Measurements from ENCODE around the gene WDR5B.
"Not testable (repeated sequence)": the region's sequence is repeated elsewhere in the genome, so short reads cannot be mapped to it uniquely, and the experiment has no call there.

WDR5B gene

DNA sequence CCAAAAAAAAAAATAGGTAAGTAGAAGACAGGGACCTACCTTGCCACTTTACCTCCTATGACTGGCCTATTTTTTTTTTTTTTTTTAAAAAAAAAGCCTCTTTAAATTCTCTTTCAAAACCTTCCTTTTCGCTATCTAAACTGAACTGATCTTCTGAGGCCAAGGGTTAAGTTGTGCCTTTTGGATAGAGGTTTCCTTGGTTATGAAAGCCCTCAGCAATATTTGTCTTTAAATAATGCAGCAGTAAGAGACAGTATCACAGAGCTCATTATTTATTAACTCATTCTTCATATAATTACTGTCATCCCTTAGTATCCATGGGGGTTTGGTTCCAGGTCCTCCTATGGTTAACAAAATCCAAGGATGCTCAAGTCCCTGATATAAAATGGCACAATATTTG, 41.8 kb downstream of the WDR5B start:
- DNase-seq (ENCODE audit: extremely low read depth in 1 of 2, low read depth in 1 of 2), result no peak

GRCh38 chr3:122366379-122366749, 49.5 kb downstream of the WDR5B start:
- no peak for DNase-seq (ENCODE audit: extremely low read depth in 1 of 2, low read depth in 1 of 2)

DNA sequence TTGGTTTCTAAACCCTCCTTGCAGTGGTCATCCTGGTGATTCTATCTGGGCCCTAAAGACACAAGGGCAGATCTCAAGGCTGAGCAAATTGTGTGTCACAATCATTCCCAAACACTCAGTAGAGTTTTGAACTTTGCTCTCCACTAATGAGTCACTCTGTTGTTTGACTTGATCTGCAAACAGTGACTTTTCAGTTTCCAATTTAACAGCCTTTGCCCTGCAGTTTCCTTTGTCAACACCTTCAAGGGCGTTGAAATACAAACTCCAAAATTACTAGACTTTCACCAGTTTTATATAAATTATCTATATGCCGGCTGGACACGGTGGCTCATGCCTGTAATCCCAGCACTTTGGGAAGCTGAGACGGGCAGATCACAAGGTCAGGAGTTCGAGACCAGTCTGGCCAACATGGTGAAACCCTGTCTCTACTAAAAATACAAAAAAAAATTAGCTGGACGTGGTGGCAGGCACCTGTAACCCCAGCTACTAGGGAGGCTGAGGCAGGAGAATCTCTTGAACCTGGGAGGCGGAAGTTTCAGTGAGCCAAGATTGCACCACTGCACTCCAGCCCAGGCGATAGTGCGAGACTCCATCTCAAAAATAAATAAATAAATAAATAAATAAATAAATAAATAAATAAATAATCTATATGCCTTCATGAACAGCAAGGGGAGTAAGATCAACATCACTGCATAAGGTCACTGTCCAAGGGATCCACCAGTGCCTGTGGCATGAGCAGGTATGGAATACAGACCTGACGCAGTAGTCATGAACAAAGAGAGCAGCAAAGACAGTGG, 50.1 kb downstream of the WDR5B start:
- DNase-seq (ENCODE audit: extremely low read depth in 1 of 2, low read depth in 1 of 2), result not testable (repeated sequence)

GRCh38 chr3:122365073-122365472, 50.8 kb downstream of the WDR5B start:
- DNase-seq (ENCODE audit: extremely low read depth in 1 of 2, low read depth in 1 of 2), result no peak

GRCh38 chr3:122364490-122364889, 51.4 kb downstream of the WDR5B start:
- no peak for DNase-seq (ENCODE audit: extremely low read depth in 1 of 2, low read depth in 1 of 2)

Measured in activated CD8-positive, alpha-beta memory T cell treated with anti-CD3 and anti-CD28 coated beads for 1 hour (primary cell).